ENCODE results near the gene RAB7B.

Gene RAB7B

GRCh38 chr1:206005778-206006180 is 2.6 kb upstream of the RAB7B start:
- no peak for DNase-seq (ENCODE audit: low read depth)
- in situ Hi-C loops (cut with HindIII; ENCODE audit: low sequenced_read_pairs) = no loop called here
- no peak for TF ChIP-seq CTCF (IDR thresholded peaks at IDR 0.05; ENCODE audit: low read depth, low read length, missing control alignments)
- no peak overlapping the region for H3K4me3 ChIP-seq (ENCODE audit: low read depth, low read length)

- in situ Hi-C loops (cut with HindIII; ENCODE audit: low sequenced_read_pairs) = no loop called here
- no peak for TF ChIP-seq CTCF (IDR thresholded peaks at IDR 0.05; ENCODE audit: low read depth, low read length, missing control alignments)
- DNase-seq (ENCODE audit: low read depth) = no peak
- H3K4me3 ChIP-seq (ENCODE audit: low read depth, low read length) = no peak overlapping the region
These were observed 2.0 kb upstream of the RAB7B start for GRCh38 chr1:206005234-206005633.

GRCh38 chr1:206004826-206005225 is 1.6 kb upstream of the RAB7B start:
- H3K4me3 ChIP-seq (ENCODE audit: low read depth, low read length) = no peak overlapping the region
- TF ChIP-seq CTCF (IDR thresholded peaks at IDR 0.05; ENCODE audit: low read depth, low read length, missing control alignments) = no peak
- no peak for DNase-seq (ENCODE audit: low read depth)
- in situ Hi-C loops (cut with HindIII; ENCODE audit: low sequenced_read_pairs) = no loop called here

GRCh38 chr1:206003854-206004800 is 932 bp upstream of the RAB7B start:
- TF ChIP-seq CTCF (IDR thresholded peaks at IDR 0.05; ENCODE audit: low read depth, low read length, missing control alignments) = no peak
- in situ Hi-C loops (cut with HindIII; ENCODE audit: low sequenced_read_pairs) = no loop called here
- DNase-seq (ENCODE audit: low read depth) = no peak
- no peak overlapping the region for H3K4me3 ChIP-seq (ENCODE audit: low read depth, low read length)

- H3K4me3 ChIP-seq (ENCODE audit: low read depth, low read length) = no peak overlapping the region
- in situ Hi-C loops (cut with HindIII; ENCODE audit: low sequenced_read_pairs) = no loop called here
- TF ChIP-seq CTCF (IDR thresholded peaks at IDR 0.05; ENCODE audit: low read depth, low read length, missing control alignments) = no peak
- DNase-seq (ENCODE audit: low read depth) = no peak
These were observed 1.0 kb downstream of the RAB7B start for GRCh38 chr1:206002160-206002559.

- TF ChIP-seq CTCF (IDR thresholded peaks at IDR 0.05; ENCODE audit: low read depth, low read length, missing control alignments) = no peak
- no peak overlapping the region for H3K4me3 ChIP-seq (ENCODE audit: low read depth, low read length)
- peak; percentile 82 for DNase-seq (ENCODE audit: low read depth)
- in situ Hi-C loops (cut with HindIII; ENCODE audit: low sequenced_read_pairs) = no loop called here
These were observed 1.7 kb downstream of the RAB7B start for GRCh38 chr1:206001476-206001888.
